Transverse colon (tissue), 4 donors: ENCODE measurements around the gene STXBP5. TPM values are rescaled to one million over a fixed set of nuclear protein-coding genes. Genes with fewer than 3 reads are reported as not detected.

ENCODE experiments used
- DNase-seq: peaks from one replicate; pipeline ENCODE4 v3.0.0-alpha.2; 2019
- H3K27ac ChIP-seq, 4 donors: fragments of 200-600 bp; sonication (generic); 2 replicates each; pipeline ENCODE4 v1.5.1; 2016 to 2018; ENCODE audit warnings: inconsistent platforms in 4 of 4
- H3K27me3 ChIP-seq: fragments of 200-600 bp; sonication (generic); 2 replicates; pipeline ENCODE4 v1.5.1; 2017; ENCODE audit warnings: inconsistent platforms
- H3K36me3 ChIP-seq, 4 donors: fragments of 200-600 bp; sonication (generic); 2 replicates each; pipeline ENCODE4 v1.5.1; 2017 to 2019; ENCODE audit warnings: inconsistent platforms in 4 of 4
- H3K4me1 ChIP-seq, 4 donors: fragments of 200-600 bp; sonication (generic); 2 replicates each; pipeline ENCODE4 v1.5.1; 2017 to 2020; ENCODE audit warnings: inconsistent platforms in 4 of 4
- H3K4me3 ChIP-seq, 4 donors: fragments of 200-600 bp; sonication (generic); 1 replicate in 1 of 4; 2 replicates in 3 of 4; pipeline versions ENCODE4 v1.5.1 to v1.6.1; 2017 to 2019; ENCODE audit warnings: inconsistent platforms in 4 of 4
- H3K9me3 ChIP-seq, 2 donors: fragments of 200-600 bp; sonication (generic); 2 replicates each; pipeline ENCODE4 v1.5.1; 2017 to 2019; ENCODE audit warnings: inconsistent platforms in 2 of 2
- EP300 ChIP-seq: sonication (generic); formaldehyde crosslinking; IDR thresholded peaks from one replicate; pipeline ENCODE4 v1.6.1; 2017; ENCODE audit warnings: antibody characterized with exemption, low read depth
- POLR2A ChIP-seq: fragments of 450-650 bp; IDR thresholded peaks from one replicate; pipeline ENCODE4 v1.6.1; 2016; ENCODE audit warnings: antibody characterized with exemption, mild to moderate bottlenecking, moderate library complexity
- POLR2AphosphoS5 ChIP-seq, 3 donors: sonication (generic); formaldehyde crosslinking; IDR thresholded peaks; one replicate each; pipeline ENCODE4 v1.6.1; 2016; ENCODE audit warnings: antibody characterized with exemption in 3 of 3
- WGBS, 2 donors: methylation state at CpG; one replicate each; pipeline ENCODE4 v1.1.5; 2018; ENCODE audit warnings: low coverage in 1 of 2; 5-methylcytosine and 5-hydroxymethylcytosine counted together
- in situ Hi-C, 4 donors: fragments of 200-750 bp; cut with MboI; loops; one replicate each; pipeline versions ENCODE4 v1.15.0 to v1.15.1; 2017; ENCODE audit warnings: low sequenced_read_pairs in 3 of 4, low pct_ligation_motif_present in 1 of 4, low pct_unique_long_range_greater_than_20kb in 1 of 4
- intact Hi-C: fragments of 100-400 bp; cut with DNase I; formaldehyde crosslinking; loops from one replicate; pipeline ENCODE4 v1.15.1; 2023; ENCODE audit warnings: low total_unique reads
- total RNA-seq, 4 donors: library from RNA; depleted of rRNA; stranded (reverse); fragments of >200 nt; gene quantifications; one replicate each; pipeline ENCODE4 v1.1.0, GENCODE V29; 2016
- TF ChIP-seq, protein P1 (sequence below), 5 experiments: fragments of 200-600 bp in 3 of 5; fragments of 450-650 bp in 2 of 5; sonication (generic) in 3 of 5; IDR thresholded peaks; 1 replicate in 2 of 5; 2 replicates in 3 of 5; pipeline ENCODE4 v1.5.1; 2016 to 2017; ENCODE audit warnings: antibody characterized with exemption in 5 of 5, inconsistent platforms in 3 of 5, mild to moderate bottlenecking in 2 of 5, moderate library complexity in 1 of 5

Gene STXBP5
- total RNA-seq, 4 donors from 2014 or later: 58.7 to 99.5 (median 85.0) TPM

DNA sequence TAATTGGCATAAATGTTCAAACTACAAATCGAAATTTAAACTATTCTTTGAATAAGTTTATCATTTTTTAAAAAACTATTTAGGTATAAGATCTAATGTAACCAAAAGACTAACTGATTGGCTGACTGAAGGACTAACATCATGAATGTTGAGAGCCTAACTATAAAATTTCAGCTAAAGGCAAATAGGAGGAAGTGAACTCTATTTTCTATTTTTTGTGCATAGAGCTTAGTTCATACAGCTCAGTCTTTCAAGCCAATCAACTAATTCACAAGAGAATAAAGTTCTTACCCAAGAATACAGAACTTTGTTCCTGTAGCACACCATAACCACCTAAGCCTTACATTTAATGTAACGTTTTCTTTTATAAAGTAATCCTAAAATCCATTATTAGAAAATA is 46.3 kb upstream of the STXBP5 start:
- Histone ChIP-seq H3K9me3 (no peaks in the 10 kb centered on the region), H3K36me3 (no peaks in the 10 kb centered on the region), H3K4me1 (peaks cover 0 to 33% (median 6%) of the 10 kb centered on the region in 4 donors), H3K4me3 (no peak overlapping the region), H3K27me3 (no peaks in the 10 kb centered on the region), H3K27ac (no peak overlapping the region)
- in situ Hi-C loops: no loop called here
- intact Hi-C loops: no loop called here
- TF ChIP-seq, protein P1, sequence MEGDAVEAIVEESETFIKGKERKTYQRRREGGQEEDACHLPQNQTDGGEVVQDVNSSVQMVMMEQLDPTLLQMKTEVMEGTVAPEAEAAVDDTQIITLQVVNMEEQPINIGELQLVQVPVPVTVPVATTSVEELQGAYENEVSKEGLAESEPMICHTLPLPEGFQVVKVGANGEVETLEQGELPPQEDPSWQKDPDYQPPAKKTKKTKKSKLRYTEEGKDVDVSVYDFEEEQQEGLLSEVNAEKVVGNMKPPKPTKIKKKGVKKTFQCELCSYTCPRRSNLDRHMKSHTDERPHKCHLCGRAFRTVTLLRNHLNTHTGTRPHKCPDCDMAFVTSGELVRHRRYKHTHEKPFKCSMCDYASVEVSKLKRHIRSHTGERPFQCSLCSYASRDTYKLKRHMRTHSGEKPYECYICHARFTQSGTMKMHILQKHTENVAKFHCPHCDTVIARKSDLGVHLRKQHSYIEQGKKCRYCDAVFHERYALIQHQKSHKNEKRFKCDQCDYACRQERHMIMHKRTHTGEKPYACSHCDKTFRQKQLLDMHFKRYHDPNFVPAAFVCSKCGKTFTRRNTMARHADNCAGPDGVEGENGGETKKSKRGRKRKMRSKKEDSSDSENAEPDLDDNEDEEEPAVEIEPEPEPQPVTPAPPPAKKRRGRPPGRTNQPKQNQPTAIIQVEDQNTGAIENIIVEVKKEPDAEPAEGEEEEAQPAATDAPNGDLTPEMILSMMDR (IDR thresholded peaks at IDR 0.05): no peak
- TF ChIP-seq POLR2A (no peak), POLR2AphosphoS5 (IDR thresholded peaks at IDR 0.05) (no peak), EP300 (no peak)
- no peak for DNase-seq
- WGBS, 2 donors: 75 to 81% methylated on average over 2 of the region's 2 CpGs

DNA sequence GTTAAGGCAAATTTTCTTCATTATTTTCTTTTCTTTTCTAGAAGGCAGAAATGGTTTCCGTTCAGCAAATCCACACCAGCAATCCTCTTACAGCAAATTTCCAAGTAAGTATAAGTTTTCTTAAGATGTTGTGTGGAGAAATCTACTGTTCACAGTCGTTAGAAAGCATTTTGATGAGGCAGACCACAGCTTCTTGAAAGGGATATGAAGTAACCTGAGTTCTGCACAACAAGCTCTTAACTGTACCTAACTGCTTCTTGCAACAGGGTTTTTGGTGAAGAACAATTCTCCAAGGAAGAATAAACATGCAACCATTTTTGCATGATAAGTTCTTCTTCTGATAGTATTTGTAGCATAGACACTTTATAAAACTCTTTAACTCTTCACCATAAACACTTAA is 45.3 kb upstream of the STXBP5 start:
- no peak for DNase-seq
- H3K27ac ChIP-seq: no peak overlapping the region
- no peak for TF ChIP-seq POLR2AphosphoS5 (IDR thresholded peaks at IDR 0.05)
- no peak for TF ChIP-seq POLR2A
- TF ChIP-seq EP300: no peak
- TF ChIP-seq, protein P1 (IDR thresholded peaks at IDR 0.05): no peak
- intact Hi-C loops: no loop called here
- 71 to 80% methylated on average over 2 of the region's 2 CpGs for WGBS, 2 donors
- H3K4me3 ChIP-seq: no peak overlapping the region
- H3K27me3 ChIP-seq: no peaks in the 10 kb centered on the region
- peaks cover 0 to 24% (median 6%) of the 10 kb centered on the region in 4 donors for H3K4me1 ChIP-seq
- no peaks in the 10 kb centered on the region for H3K9me3 ChIP-seq
- H3K36me3 ChIP-seq: no peaks in the 10 kb centered on the region
- in situ Hi-C loops: no loop called here

DNA sequence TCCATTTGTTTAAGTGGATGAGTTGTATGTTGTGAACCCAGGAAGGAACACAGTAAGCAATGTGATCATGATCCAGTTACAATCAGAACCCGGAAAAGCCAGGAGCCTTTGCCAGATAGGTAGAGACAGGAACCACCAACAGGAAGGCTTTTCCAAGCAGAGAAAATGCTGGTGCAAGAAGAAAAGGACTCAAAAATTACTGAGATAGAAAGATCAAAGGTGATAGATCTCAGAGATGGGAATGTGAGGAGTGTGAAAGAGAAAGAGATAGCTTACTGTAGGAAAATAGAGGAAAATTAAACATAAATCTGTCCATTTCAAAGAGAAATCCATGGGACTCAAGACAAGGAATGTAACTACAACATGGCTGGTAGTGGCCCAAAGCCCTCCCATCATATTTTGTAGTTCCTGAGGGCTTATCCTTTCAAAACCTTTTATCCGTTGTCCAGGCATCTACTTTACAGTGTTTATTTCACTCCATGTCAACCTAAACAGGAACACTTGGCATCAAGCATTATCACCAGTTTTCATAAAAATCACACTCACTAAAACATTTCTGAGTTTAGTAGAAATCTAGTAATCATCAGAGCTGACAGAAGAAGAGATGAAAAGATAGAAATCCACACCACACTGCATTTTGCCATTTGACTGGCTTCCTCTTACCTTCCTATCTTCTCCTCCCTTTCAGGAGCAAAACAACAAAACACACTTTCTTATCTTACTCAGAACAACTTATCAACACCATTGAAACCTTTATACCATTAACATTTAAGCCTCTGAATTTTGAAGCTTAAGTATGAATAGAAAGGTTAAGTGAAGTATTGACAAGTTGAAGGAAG is 44.5 kb upstream of the STXBP5 start:
- Histone ChIP-seq H3K4me3 (no peak overlapping the region), H3K9me3 (no peaks in the 10 kb centered on the region), H3K4me1 (peaks cover 0 to 15% (median 5%) of the 10 kb centered on the region in 4 donors), H3K27me3 (no peaks in the 10 kb centered on the region), H3K27ac (no peak overlapping the region), H3K36me3 (no peaks in the 10 kb centered on the region)
- WGBS, 2 donors: 73 to 83% methylated on average over 2 of the region's 2 CpGs
- in situ Hi-C loops (no loop called here), intact Hi-C loops (no loop called here)
- no peak for DNase-seq
- no peak for TF ChIP-seq POLR2A
- TF ChIP-seq EP300: no peak
- TF ChIP-seq, protein P1 (IDR thresholded peaks at IDR 0.05): no peak
- TF ChIP-seq POLR2AphosphoS5 (IDR thresholded peaks at IDR 0.05): no peak

DNA sequence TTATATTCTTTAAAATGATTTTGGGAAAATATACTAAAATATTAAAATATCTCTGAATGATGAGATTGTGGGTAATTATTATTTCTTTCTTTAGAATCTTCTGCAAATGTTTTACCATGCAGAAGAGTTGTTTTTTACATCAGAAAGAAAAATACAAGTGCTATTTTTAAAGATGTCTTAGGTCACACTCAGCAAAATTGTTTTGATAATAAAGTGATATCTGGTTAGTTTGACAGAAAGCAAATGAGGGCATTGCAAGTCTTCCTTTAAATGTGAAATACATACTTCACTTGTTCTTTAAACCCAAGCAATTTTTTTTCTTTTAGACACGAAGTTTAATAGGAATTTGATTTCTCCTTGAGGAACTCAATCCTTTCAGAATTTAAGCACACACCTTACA is 43.6 kb upstream of the STXBP5 start:
- no peak overlapping the region for H3K27ac ChIP-seq
- H3K4me1 ChIP-seq: peaks cover 0 to 7% (median 2%) of the 10 kb centered on the region in 4 donors
- no peaks in the 10 kb centered on the region for H3K36me3 ChIP-seq
- TF ChIP-seq, protein P1 (IDR thresholded peaks at IDR 0.05): no peak
- TF ChIP-seq EP300: no peak
- TF ChIP-seq POLR2A: no peak
- TF ChIP-seq POLR2AphosphoS5 (IDR thresholded peaks at IDR 0.05): no peak
- no peak for DNase-seq
- in situ Hi-C loops (no loop called here), intact Hi-C loops (no loop called here)
- 80 to 88% methylated on average over 1 of the region's 1 CpG for WGBS, 2 donors
- H3K27me3 ChIP-seq: no peaks in the 10 kb centered on the region
- H3K4me3 ChIP-seq: no peak overlapping the region
- H3K9me3 ChIP-seq: no peaks in the 10 kb centered on the region
